Activated CD4-positive, alpha-beta T cell treated with anti-CD3 and anti-CD28 coated beads for 48 hours (primary cell): Measurements from ENCODE around the gene BRINP3.
"Not testable (repeated sequence)": the region's sequence is repeated elsewhere in the genome, so short reads cannot be mapped to it uniquely, and the experiment has no call there.

ENCODE experiments used
- DNase-seq: peaks from one replicate; pipeline ENCODE4 v3.0.0-alpha.2; 2020

The BRINP3 gene

DNA sequence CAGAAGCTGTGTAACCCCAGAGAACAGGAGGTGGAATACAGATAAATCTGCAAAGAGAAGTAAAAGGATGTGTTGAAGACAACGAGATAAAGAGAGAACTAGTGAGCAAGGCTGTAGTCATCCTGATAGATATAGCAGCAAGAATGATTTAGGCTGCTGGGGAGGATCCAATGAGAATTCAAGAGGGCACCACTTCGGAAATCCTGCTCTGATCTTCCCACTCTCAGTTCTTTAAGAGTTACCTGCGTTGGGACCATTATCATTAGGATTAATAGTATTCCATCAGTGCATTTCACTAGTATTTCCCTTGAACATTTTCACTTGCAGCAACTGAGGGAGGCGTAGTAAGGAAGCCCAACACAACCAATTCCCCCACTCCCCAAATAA lies at the start of gene BRINP3:
BRINP3 (minus strand) TSS at position 103 of the 387 bp plus-strand sequence.
- DNase-seq, result no peak

DNA sequence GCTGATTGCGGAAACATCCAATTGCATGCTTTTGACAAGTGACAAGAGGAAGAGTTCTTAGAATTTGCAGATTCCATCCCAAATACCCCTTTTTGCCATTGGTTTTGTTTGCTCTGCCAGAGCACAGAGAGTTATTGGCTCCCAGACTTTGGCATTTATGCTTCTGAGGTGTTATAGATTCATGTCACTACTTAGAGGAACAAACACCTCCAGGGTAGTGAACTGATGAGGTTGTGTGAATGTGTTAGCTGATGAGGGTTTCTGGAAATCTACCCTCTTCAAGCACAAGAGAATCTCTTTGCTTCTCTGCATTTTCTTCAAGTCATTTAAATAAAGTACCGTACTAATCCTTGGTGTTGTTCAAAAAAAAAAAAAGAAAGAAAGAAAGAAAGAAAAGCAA lies 33.9 kb upstream of the BRINP3 start:
- no peak for DNase-seq

DNA sequence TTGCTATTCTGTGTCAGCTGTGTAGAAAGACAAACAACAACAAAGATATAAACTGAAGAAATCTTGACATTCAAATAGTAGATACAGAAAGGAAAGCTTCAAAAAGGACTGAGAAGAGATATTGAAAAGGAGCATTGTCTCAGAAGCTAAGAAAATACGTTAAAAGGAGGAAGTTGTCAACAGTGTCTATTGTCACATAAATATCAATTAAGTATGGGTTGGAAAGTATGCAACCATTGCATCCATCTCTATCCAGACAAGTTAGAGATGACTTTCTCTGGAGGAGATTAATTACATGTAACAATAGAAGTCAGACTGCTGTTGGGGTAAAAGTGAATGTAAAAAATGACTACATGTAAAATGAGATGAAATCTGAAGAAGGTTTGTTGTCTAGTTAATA lies 29.7 kb upstream of the BRINP3 start:
- DNase-seq, result no peak

DNA sequence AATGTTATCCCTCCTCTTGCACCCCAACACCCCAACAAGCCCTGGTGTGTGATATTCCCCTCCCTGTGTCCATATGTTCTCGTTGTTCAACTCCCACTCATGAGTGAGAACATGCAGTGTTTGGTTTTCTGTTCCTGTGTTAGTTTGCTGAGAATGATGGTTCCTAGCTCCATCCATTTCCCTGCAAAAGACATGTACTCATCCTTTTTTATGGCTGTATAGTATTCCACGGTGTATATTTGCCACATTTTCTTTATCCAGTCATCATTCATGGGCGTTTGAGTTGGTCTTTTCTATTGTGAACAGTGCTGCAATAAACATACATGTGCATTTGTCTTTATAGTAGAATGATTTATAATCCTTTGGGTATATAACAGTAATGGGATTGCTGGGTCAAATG lies 26.9 kb upstream of the BRINP3 start:
- not testable (repeated sequence) for DNase-seq

GRCh38 chr1:190497565-190497964 lies 19.9 kb upstream of the BRINP3 start:
- DNase-seq, result no peak

GRCh38 chr1:190494451-190494850 lies 16.8 kb upstream of the BRINP3 start:
- no peak for DNase-seq

GRCh38 chr1:190491404-190491803 lies 13.7 kb upstream of the BRINP3 start:
- DNase-seq, result no peak

- DNase-seq, result no peak
Measured at GRCh38 chr1:190484045-190484444, 6.4 kb upstream of the BRINP3 start.

DNA sequence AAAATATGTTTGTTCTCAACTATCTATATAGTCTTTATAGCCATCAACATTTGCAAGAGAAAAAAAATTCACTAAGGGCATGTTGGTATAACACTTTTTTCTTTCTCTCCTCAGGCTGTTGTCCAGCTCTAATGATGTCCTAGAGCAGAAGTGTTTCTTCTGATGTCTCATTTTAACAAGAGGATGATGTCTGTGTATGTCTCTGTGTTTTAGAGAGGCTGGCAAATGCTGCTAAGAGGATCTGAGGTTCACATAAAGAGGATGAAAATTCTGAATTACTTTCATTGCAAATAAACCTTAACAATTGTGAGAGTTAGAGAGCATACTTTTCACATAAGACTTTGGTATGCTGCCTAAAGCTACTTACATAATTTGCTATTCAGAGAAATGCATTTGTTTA lies 2.6 kb upstream of the BRINP3 start:
- no peak for DNase-seq

DNA sequence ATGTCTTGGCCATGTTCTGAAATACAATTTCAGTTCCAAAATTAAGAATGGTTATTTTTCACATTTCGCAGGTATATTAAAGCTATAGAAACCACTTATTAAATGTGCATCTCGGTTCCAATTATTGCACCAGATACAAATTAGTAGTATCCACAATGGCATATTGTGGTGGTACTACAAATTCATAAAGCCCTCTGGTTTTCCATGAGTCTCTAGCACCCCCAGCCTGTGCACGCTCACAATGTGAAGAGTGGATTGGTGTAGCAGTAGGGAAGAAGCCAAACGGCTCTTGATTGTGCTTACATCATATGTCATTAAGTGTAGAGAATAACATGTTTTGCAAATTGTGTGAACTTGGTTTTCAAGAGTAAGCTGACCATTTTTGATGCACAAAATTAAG lies 1.9 kb upstream of the BRINP3 start:
- DNase-seq, result no peak

GRCh38 chr1:190479050-190479397 lies 1.4 kb upstream of the BRINP3 start:
- no peak for DNase-seq

DNA sequence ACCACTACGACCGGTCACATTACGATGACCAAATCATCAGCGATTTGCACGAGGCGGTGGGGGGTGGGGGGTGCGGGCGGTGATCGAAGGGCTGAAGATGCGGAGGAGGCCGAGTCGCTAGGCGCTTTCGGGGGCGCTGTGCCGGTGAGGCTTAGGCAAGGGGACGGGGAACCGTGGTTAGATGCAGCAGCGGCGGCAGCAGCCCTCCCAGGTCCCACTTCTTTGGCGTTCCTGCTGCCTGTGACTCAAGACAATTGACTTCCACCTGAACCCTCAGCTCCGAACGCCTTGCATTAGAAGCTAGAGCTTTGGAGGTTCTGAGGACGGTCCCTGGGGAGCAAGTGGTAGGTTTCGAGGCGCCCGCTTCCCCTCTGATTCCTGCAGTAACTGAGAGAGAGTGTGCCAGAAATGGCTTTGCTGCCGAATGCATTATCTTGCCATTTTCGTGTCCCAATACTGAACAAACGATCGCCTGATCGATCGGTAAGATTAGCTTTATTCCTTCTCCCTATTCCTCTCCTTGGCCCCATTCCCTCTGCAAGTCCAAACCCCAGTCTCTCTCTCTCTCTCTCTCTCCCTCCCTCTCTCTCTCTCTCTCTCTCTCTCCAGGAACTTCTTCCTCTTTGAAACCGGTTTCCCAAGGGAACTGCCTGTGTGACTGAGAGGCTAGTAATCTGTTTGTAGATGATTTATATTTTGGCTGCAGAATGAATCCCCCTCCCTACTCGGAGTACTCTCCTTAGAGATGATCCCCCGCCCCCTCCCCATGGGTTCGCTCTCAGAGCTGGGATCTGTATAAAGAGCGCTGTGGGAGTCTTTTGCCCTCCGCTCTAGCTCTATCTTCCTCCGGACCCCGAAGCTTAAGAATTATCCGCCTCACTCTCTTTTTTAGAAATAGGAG lies 735 bp upstream of the BRINP3 start:
- DNase-seq, result no peak

DNA sequence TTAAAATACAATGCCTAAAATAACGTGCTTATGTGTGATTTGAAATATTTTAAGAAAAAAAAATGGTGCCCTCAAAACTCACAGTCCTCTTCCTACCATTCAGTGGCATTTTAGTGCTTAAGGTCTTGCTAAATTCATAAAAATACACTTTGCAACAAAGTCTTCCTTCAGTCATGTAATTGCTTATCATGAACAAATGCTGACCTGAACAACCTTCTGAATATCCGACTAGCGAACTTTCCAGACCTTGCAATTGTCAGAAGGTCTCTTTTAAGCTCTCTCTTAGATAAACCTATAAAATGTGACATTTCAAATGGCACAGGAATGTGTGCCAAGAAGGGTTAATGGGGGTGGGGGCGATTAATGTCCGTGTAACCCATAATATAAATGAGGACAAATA lies 858 bp downstream of the BRINP3 start:
- no peak for DNase-seq

GRCh38 chr1:190476321-190476720 lies 1.3 kb downstream of the BRINP3 start:
- no peak for DNase-seq

- DNase-seq, result no peak
Measured at GRCh38 chr1:190475421-190476141, 2.1 kb downstream of the BRINP3 start.

DNA sequence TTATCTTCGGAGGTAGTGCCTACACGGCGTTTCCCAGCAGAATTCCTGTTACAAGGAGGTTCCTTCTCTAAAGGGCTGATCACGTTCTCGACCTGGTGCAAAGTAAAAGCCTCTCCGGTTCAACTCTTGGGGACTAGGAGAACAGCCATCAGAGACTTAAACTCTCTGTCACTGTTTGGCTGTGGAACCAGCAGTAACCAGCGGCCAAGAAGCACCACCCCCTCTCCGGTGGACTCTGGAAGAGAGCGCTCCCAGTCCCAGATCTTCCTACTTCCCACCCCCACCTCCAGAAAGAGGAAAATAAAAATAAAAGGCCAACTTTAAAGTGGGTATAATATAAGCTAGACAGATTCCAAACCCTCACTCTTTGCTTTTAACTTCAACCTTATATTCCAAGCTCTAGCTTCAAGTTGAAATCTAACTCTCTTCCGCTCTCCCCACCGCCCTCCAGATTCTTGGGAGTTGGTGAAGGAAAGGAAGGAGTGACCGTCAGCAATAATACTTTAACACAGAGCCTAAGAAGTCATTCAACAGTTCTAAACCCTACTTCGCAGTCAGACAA lies 2.9 kb downstream of the BRINP3 start:
- DNase-seq, result no peak

DNA sequence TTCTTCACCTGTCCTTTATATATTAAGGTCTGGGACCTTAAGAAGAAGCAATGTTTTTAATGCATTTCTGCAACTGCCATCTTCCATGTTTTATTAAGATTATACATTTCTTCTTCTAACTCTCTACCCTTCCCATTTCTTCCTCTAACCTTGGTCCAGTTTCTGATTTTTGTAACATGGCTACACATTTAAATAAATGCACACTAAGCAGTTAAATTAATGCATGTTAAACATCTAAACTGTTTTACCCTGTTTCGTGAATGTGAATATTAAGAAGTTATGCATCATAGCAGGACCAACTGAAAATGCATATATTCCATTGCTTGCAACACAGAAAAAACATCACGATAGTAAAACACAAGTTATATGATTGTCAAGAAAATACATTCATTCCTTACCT lies 3.7 kb downstream of the BRINP3 start:
- DNase-seq, result no peak

DNA sequence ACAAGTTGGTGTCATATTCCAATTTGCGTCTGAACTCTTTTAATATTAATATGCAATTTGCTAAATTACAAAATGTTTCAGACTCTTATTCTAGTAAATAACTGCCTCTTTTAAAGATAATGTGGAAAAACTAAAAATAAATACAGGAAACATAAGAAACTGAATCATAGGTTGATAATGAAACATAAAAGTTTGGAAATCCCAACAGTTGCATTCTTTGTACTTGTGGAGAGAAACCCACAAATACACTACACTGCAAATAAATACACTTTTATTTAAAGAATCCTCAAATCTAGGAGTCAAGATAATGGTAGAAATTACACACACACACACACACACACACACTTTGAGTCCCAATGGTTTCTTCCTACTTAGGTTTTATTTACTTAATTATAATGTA lies 5.2 kb downstream of the BRINP3 start:
- no peak for DNase-seq

DNA sequence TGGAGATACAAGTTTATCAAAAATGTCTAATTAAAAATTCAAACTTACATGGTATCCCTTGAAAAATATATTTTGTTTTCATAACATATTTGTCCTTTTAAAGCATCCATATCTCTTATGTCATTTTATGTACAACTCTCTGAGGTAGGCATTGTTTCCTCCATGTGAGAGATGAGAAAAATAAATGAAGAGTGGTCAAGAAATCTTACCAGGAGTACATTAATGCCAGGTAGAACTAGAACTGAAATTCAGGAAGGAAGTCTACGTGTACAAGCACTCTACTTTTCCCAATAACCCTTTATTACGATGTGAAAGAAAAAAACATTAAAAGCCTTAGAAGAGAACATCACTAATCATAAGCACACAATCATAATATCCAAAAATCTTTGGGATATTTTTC lies 5.6 kb downstream of the BRINP3 start:
- no peak for DNase-seq

DNA sequence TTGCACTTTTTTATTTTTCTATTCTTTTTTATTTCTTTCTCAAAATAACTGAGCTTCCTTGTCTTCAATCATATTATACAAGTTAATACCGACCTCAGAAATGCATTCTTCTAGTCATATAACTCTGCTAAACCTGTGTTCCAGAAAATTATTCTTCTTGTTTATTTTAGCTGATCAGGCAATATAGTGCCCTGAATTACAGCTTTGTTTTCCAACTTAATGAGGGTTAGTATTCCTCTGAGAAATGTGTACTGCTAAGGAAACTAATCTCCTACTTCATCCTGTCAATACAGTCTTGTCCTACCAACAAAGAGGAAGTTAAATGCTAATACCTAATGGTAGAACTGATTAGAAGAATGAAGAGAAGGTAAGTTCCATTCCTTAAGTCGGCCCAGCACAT lies 13.0 kb downstream of the BRINP3 start:
- no peak for DNase-seq

DNA sequence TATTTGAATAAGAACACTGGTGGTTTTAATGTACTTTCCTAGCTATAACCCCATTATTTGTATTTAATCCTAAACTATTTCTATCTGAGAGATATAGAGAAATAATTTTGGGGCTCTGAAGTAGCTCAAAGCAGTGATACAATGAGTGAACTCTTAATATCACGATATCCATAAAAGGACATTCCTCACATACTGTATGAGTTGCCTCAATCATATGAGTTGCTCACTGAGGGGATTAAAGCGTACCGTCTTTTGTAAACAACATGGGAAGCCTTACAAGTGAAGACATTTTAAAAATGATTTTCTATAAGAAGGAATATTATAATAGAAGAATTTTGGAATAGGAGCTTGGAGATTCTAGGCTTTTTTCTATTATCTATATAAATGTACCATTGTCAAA lies 21.5 kb downstream of the BRINP3 start:
- no peak for DNase-seq

DNA sequence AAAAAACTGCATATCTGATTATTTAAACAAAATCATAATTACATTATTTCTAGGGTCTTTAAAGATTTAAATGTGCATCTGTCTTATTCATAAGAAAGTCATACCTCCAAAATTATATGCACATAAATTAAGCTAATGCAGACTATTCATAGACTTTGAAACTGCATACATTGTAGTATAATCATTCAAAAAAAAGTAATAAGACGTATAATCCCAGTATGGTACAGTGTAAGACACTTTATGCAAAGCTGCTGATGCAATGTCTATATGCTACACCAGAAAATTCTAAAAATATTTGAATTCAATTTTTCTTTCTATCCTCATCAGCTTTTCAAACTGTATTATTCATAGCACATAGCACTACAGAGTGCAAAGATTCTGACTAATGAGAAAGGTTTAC lies 22.0 kb downstream of the BRINP3 start:
- no peak for DNase-seq

- no peak for DNase-seq
Measured at GRCh38 chr1:190453550-190453949, 24.1 kb downstream of the BRINP3 start.

GRCh38 chr1:190452272-190452848 lies 25.3 kb downstream of the BRINP3 start:
- no peak for DNase-seq
